ENCODE results near the gene MEDAG. TPM values are rescaled to one million over a fixed set of nuclear protein-coding genes. Genes with fewer than 3 reads are reported as not detected.

The MEDAG gene
- total and polyA plus RNA-seq, 2 donors (not counting 3 experiments of a cell fraction or from before 2014, with no cell fraction given), result 27.2 TPM

DNA sequence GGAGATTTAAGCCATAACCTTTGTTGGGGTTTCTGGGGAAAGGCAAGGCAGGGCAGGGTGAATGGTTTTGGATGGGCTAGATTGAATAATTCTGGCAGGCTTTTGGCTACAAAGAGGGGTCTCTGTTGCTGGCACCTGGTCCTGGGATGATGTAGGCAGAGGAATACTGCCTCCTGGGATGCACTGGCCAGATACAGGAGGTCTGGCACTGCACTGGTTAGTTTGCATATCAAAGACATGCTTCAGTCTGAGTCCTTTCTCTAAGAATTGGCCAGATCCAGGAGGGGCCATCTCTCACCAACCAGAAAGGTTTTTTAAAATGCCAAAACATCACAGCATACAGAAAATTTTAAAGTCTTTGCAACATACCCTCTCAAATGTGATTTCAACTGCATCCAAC is 8.0 kb upstream of the MEDAG start:
- peak; percentile 44 for FAIRE-seq
- ChIA-PET POLR2A (no interaction called here), CTCF (interaction anchor here (1.8 to 2.0 kb wide), 2 partner anchors 21 to 32 kb away, joined by 6 to 7 read pairs; no protein-coding TSS in a partner anchor)
- H3K9ac ChIP-seq (replicated peaks; ENCODE audit: extremely low read depth, insufficient read depth, low read length), result peak overlapping the region; percentile 62
- no peak overlapping the region for H3K4me3 ChIP-seq (replicated peaks in 1 of 3; ENCODE audit: insufficient read depth in 1 of 3, low read depth in 1 of 3, low read length in 3 of 3)
- no peak for TF ChIP-seq POLR2A (IDR thresholded peaks at IDR 0.05; ENCODE audit: low read depth, low read length)
- TF ChIP-seq MAX (IDR thresholded peaks at IDR 0.05; ENCODE audit: insufficient read depth, insufficient read length), result no peak
- TF ChIP-seq EZH2 (IDR thresholded peaks at IDR 0.05; ENCODE audit: borderline replicate concordance, low read depth, low read length, severe bottlenecking), result no peak
- TF ChIP-seq POLR2AphosphoS5 (IDR thresholded peaks at IDR 0.05; ENCODE audit: insufficient read depth, low read depth, low read length), result no peak
- peak overlapping the region; percentile 21 for H3K4me2 ChIP-seq (ENCODE audit: insufficient read depth, low read length)
- H3K27me3 ChIP-seq (ENCODE audit: control insufficient read depth in 2 of 2, insufficient read depth in 2 of 2, low read length in 2 of 2), result no peaks in the 10 kb centered on the region
- dilution Hi-C loops (cut with MboI; ENCODE audit: extremely low pct_ligation_motif_present, low sequenced_read_pairs) (no loop called here), intact Hi-C loops (cut with micrococcal nuclease) (loop anchor here (1.0 to 2.0 kb wide), 5 partner anchors 28 to 281 kb away; partner anchors contain the start of genes HSPH1 and USPL1)
- peak overlapping the region; percentile 90 for H3K27ac ChIP-seq (ENCODE audit: insufficient read depth, low read depth, low read length)
- no peaks in the 10 kb centered on the region for H4K20me1 ChIP-seq (replicated peaks; ENCODE audit: control insufficient read depth, extremely low read depth, insufficient read depth, low read length)
- H3K9me1 ChIP-seq (replicated peaks; ENCODE audit: control insufficient read depth, extremely low read depth, insufficient read depth, low read length), result no peaks in the 10 kb centered on the region
- H3K36me3 ChIP-seq (ENCODE audit: control insufficient read depth in 2 of 2, extremely low read depth in 1 of 2, insufficient read depth in 2 of 2, low read length in 2 of 2), result no peaks in the 10 kb centered on the region
- no peaks in the 10 kb centered on the region for H3K79me2 ChIP-seq (ENCODE audit: control insufficient read depth, insufficient read depth, low read length)
- BruUV-seq (replicated peaks), result no TSS peak
- H2AFZ ChIP-seq (ENCODE audit: low read depth, low read length), result no peak overlapping the region
- H3K4me1 ChIP-seq (ENCODE audit: control insufficient read depth, extremely low read depth, insufficient read depth, low read length), result peaks cover 40% of the 10 kb centered on the region
- no peak for DNase-seq (ENCODE audit: low read depth, low spot score)
- no peaks in the 10 kb centered on the region for H3K9me3 ChIP-seq (replicated peaks; ENCODE audit: control insufficient read depth, insufficient read depth, low read length)

DNA sequence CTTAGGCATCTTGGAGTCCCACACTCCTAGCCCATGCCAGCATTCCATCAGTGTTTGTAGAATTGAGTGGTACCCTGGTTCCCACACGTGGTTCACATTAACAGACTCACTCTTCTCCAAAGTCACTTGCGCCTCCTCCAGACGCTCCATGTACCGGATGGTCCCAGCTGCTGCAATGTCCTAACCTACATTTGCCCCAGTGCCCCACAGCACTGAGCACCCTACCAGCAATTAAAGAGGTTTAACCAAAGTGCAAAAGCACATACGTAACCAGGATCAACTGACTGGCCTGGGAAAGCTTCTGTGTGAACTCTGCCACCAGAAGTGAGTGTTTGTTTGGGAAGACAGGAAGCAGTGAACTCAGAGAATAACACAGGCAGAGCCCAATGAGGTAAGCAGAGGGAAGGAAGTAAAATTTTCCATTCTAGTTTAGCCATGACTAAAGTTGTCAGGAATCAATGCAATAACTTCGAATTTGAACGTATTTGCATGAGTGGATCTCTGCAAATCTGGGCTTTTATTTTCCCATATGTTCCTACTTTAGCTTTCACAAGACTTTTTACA is 7.3 kb upstream of the MEDAG start:
- Histone ChIP-seq H3K79me2 (ENCODE audit: control insufficient read depth, insufficient read depth, low read length) (no peaks in the 10 kb centered on the region), H3K9me3 (replicated peaks; ENCODE audit: control insufficient read depth, insufficient read depth, low read length) (no peaks in the 10 kb centered on the region), H3K27me3 (ENCODE audit: control insufficient read depth in 2 of 2, insufficient read depth in 2 of 2, low read length in 2 of 2) (no peaks in the 10 kb centered on the region), H3K9me1 (replicated peaks; ENCODE audit: control insufficient read depth, extremely low read depth, insufficient read depth, low read length) (no peaks in the 10 kb centered on the region), H3K4me1 (ENCODE audit: control insufficient read depth, extremely low read depth, insufficient read depth, low read length) (peaks cover 40% of the 10 kb centered on the region), H3K4me2 (ENCODE audit: insufficient read depth, low read length) (peak overlapping the region; percentile 21), H3K4me3 (replicated peaks in 1 of 3; ENCODE audit: insufficient read depth in 1 of 3, low read depth in 1 of 3, low read length in 3 of 3) (peak overlapping the region in 1 of 3 experiments; percentile 20), H2AFZ (ENCODE audit: low read depth, low read length) (no peak overlapping the region), H3K27ac (ENCODE audit: insufficient read depth, low read depth, low read length) (peak overlapping the region; percentile 90), H4K20me1 (replicated peaks; ENCODE audit: control insufficient read depth, extremely low read depth, insufficient read depth, low read length) (no peaks in the 10 kb centered on the region), H3K36me3 (ENCODE audit: control insufficient read depth in 2 of 2, extremely low read depth in 1 of 2, insufficient read depth in 2 of 2, low read length in 2 of 2) (no peaks in the 10 kb centered on the region), H3K9ac (replicated peaks; ENCODE audit: extremely low read depth, insufficient read depth, low read length) (peak overlapping the region; percentile 90)
- DNase-seq (ENCODE audit: low read depth, low spot score) (peak; percentile 99), FAIRE-seq (peak; percentile 97)
- ChIA-PET POLR2A (no interaction called here), CTCF (interaction anchor here (1.2 to 2.0 kb wide), 4 partner anchors 21 to 146 kb away, joined by 4 to 7 read pairs (median 6); no protein-coding TSS in a partner anchor)
- intact Hi-C loops (cut with micrococcal nuclease), result loop anchor here (1.0 to 2.0 kb wide), 6 partner anchors 10 to 282 kb away; partner anchors contain the start of genes HSPH1 and USPL1
- TF ChIP-seq POLR2AphosphoS5 (IDR thresholded peaks at IDR 0.05; ENCODE audit: insufficient read depth, low read depth, low read length) (peak; percentile 84), JUN (IDR thresholded peaks at IDR 0.05; ENCODE audit: borderline replicate concordance, insufficient read depth, insufficient read length, low read depth) (peak; percentile 99), MAX (IDR thresholded peaks at IDR 0.05; ENCODE audit: insufficient read depth, insufficient read length) (peak; percentile 49), GATA2 (IDR thresholded peaks at IDR 0.05; ENCODE audit: insufficient read depth, insufficient read length, low read depth, low read length) (no peak), FOS (IDR thresholded peaks at IDR 0.05; ENCODE audit: borderline replicate concordance, insufficient read depth, low read length) (peak; percentile 76)
- no TSS peak for BruUV-seq (replicated peaks)
- dilution Hi-C loops (cut with MboI; ENCODE audit: extremely low pct_ligation_motif_present, low sequenced_read_pairs), result no loop called here

All from endothelial cell of umbilical vein (primary cell).